ENCODE data around the gene ANKMY2.

Gene ANKMY2

DNA sequence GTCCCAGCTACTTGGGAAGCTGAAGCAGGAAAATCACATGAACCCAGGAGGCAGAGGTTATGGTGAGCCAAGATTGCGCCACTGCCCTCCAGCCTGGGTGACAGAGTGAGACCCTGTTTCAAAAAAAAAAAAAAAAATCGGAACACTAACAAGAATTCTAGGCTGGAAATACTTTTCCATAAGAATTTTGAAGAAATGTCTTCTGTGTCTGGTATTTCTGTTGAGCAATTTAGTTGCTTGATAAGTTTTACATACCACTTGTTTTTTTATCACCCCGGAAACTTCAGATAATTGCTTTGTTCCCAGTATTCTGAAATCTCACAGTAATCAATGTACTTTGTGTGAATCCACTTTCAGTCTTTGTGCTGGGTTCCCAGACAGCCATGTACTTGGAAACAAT lies 26.3 kb upstream of the ANKMY2 start:
- H3K4me3 ChIP-seq (replicated peaks; ENCODE audit: insufficient read depth, low read length) = no peak overlapping the region
- no peaks in the 10 kb centered on the region for H3K27me3 ChIP-seq (ENCODE audit: insufficient read depth, poor library complexity, severe bottlenecking)
- DNase-seq (ENCODE audit: low read depth in 1 of 2, low spot score in 1 of 2) = no peak
- H3K27ac ChIP-seq (replicated peaks) = no peak overlapping the region
- TF ChIP-seq GABPA (IDR thresholded peaks at IDR 0.05; ENCODE audit: low read depth) = no peak
- TF ChIP-seq, protein P1, sequence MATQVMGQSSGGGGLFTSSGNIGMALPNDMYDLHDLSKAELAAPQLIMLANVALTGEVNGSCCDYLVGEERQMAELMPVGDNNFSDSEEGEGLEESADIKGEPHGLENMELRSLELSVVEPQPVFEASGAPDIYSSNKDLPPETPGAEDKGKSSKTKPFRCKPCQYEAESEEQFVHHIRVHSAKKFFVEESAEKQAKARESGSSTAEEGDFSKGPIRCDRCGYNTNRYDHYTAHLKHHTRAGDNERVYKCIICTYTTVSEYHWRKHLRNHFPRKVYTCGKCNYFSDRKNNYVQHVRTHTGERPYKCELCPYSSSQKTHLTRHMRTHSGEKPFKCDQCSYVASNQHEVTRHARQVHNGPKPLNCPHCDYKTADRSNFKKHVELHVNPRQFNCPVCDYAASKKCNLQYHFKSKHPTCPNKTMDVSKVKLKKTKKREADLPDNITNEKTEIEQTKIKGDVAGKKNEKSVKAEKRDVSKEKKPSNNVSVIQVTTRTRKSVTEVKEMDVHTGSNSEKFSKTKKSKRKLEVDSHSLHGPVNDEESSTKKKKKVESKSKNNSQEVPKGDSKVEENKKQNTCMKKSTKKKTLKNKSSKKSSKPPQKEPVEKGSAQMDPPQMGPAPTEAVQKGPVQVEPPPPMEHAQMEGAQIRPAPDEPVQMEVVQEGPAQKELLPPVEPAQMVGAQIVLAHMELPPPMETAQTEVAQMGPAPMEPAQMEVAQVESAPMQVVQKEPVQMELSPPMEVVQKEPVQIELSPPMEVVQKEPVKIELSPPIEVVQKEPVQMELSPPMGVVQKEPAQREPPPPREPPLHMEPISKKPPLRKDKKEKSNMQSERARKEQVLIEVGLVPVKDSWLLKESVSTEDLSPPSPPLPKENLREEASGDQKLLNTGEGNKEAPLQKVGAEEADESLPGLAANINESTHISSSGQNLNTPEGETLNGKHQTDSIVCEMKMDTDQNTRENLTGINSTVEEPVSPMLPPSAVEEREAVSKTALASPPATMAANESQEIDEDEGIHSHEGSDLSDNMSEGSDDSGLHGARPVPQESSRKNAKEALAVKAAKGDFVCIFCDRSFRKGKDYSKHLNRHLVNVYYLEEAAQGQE (IDR thresholded peaks at IDR 0.05; ENCODE audit: insufficient replicate concordance, low read depth) = no peak
- TF ChIP-seq POLR2AphosphoS5 (IDR thresholded peaks at IDR 0.05; ENCODE audit: low read depth) = no peak
- no peak for TF ChIP-seq SPI1 (IDR thresholded peaks at IDR 0.05; ENCODE audit: borderline replicate concordance, low read depth)
- TF ChIP-seq, protein P2, sequence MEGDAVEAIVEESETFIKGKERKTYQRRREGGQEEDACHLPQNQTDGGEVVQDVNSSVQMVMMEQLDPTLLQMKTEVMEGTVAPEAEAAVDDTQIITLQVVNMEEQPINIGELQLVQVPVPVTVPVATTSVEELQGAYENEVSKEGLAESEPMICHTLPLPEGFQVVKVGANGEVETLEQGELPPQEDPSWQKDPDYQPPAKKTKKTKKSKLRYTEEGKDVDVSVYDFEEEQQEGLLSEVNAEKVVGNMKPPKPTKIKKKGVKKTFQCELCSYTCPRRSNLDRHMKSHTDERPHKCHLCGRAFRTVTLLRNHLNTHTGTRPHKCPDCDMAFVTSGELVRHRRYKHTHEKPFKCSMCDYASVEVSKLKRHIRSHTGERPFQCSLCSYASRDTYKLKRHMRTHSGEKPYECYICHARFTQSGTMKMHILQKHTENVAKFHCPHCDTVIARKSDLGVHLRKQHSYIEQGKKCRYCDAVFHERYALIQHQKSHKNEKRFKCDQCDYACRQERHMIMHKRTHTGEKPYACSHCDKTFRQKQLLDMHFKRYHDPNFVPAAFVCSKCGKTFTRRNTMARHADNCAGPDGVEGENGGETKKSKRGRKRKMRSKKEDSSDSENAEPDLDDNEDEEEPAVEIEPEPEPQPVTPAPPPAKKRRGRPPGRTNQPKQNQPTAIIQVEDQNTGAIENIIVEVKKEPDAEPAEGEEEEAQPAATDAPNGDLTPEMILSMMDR (IDR thresholded peaks at IDR 0.05; ENCODE audit: insufficient read depth, low read length) = no peak

DNA sequence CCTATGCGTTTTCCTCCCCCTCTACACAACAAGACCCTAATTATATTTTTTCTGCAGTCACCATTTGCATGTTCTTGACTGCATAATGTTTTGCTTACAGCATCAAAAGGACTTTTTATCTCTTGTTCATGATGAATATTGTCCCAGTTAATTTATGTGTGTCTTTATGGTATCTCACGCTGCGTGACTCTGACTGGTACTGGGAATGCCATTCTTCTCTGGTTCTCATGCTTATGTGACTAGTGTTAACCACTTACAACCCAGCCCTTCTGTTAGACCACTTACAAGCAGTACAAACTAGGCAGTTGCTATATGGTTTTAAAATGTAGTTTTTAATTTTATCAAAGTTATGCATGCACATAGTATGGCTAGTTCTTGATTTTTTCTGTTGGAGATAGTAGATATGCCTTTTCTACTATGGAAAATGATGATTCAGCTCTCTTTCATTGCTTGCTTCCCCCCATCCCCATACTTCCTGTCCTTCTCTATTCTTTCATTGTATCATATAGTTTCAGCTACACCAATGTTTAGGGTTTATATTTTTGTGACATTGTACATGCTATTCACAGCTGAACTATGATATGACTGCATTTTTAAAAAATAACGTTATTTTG lies 25.3 kb upstream of the ANKMY2 start:
- TF ChIP-seq, protein P1 (IDR thresholded peaks at IDR 0.05; ENCODE audit: insufficient replicate concordance, low read depth) = no peak
- TF ChIP-seq, protein P2 (IDR thresholded peaks at IDR 0.05; ENCODE audit: insufficient read depth, low read length) = no peak
- no peak for TF ChIP-seq POLR2AphosphoS5 (IDR thresholded peaks at IDR 0.05; ENCODE audit: low read depth)
- TF ChIP-seq SPI1 (IDR thresholded peaks at IDR 0.05; ENCODE audit: borderline replicate concordance, low read depth) = no peak
- no peak for TF ChIP-seq GABPA (IDR thresholded peaks at IDR 0.05; ENCODE audit: low read depth)
- DNase-seq (ENCODE audit: low read depth in 1 of 2, low spot score in 1 of 2) = no peak
- Histone ChIP-seq H3K27ac (replicated peaks) (no peak overlapping the region), H3K4me3 (replicated peaks; ENCODE audit: insufficient read depth, low read length) (no peak overlapping the region), H3K27me3 (ENCODE audit: insufficient read depth, poor library complexity, severe bottlenecking) (no peaks in the 10 kb centered on the region)

DNA sequence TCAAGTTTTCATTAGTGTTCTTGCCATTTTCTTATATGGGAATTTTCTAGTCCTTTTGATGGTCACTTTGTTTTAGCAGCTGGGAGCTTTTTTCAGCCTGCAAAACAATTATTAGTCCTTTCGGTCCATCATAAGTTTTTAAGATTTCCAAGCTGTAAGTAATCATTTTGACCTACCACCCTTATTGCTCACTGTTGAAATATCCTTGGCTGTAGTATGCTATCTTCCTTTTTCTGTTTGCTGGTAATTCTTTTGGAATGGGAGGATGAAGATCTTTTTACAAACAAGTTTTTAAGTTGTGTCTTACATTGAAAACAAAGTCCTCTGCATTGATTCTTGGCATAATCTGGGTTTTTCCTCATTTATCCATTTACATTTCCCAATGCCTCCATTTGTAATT lies 24.5 kb upstream of the ANKMY2 start:
- H3K4me3 ChIP-seq (replicated peaks; ENCODE audit: insufficient read depth, low read length) = no peak overlapping the region
- no peak overlapping the region for H3K27ac ChIP-seq (replicated peaks)
- H3K27me3 ChIP-seq (ENCODE audit: insufficient read depth, poor library complexity, severe bottlenecking) = no peaks in the 10 kb centered on the region
- DNase-seq (ENCODE audit: low read depth in 1 of 2, low spot score in 1 of 2) = no peak
- TF ChIP-seq, protein P1 (IDR thresholded peaks at IDR 0.05; ENCODE audit: insufficient replicate concordance, low read depth) = no peak
- no peak for TF ChIP-seq POLR2AphosphoS5 (IDR thresholded peaks at IDR 0.05; ENCODE audit: low read depth)
- TF ChIP-seq, protein P2 (IDR thresholded peaks at IDR 0.05; ENCODE audit: insufficient read depth, low read length) = no peak
- TF ChIP-seq GABPA (IDR thresholded peaks at IDR 0.05; ENCODE audit: low read depth) = no peak
- no peak for TF ChIP-seq SPI1 (IDR thresholded peaks at IDR 0.05; ENCODE audit: borderline replicate concordance, low read depth)

All from HL-60 (cell line).